Measurements from ENCODE around the gene TENT4B.
A peak's percentile ranks its signal among the peaks of the same experiment; 100 is the strongest.

The TENT4B gene

GRCh38 chr16:50247906-50248608 is 95.0 kb downstream of the TENT4B start:
- peaks cover 7% of the 10 kb centered on the region for H3K79me1 ChIP-seq (ENCODE audit: low read length)

GRCh38 chr16:50248845-50249244 is 95.7 kb downstream of the TENT4B start:
- Histone ChIP-seq H3K14ac (ENCODE audit: low read length) (no peak overlapping the region), H2BK120ac (ENCODE audit: insufficient read depth, low read length, poor library complexity) (no peak overlapping the region), H3K4me3 (ENCODE audit: low read depth, low read length) (no peak overlapping the region), H3K27ac (ENCODE audit: low read depth, low read length) (no peak overlapping the region), H3K36me3 (ENCODE audit: control insufficient read depth in 1 of 2, insufficient read depth in 2 of 2, low read length in 2 of 2) (no peaks in the 10 kb centered on the region), H2BK5ac (ENCODE audit: low read depth, low read length, poor library complexity) (no peak overlapping the region), H3K4me1 (ENCODE audit: control insufficient read depth in 1 of 2, insufficient read depth in 2 of 2, low read length in 2 of 2) (peaks cover 12 to 31% of the 10 kb centered on the region in 2 experiments), H4K8ac (ENCODE audit: low read depth, low read length) (no peak overlapping the region), H3K4me2 (ENCODE audit: low read length) (no peak overlapping the region), H3K79me1 (ENCODE audit: low read length) (peaks cover 9% of the 10 kb centered on the region), H3K18ac (ENCODE audit: low read length) (no peak overlapping the region), H3K79me2 (ENCODE audit: control insufficient read depth, insufficient read depth, low read length, poor library complexity) (peaks cover 5% of the 10 kb centered on the region), H3K9me3 (ENCODE audit: insufficient read depth, low read depth, low read length) (peaks cover 2% of the 10 kb centered on the region), H2BK12ac (ENCODE audit: low read length) (no peak overlapping the region), H4K91ac (ENCODE audit: low read depth, low read length) (no peak overlapping the region), H2AK5ac (ENCODE audit: low read length) (no peak overlapping the region), H4K12ac (ENCODE audit: low read depth, low read length) (no peak overlapping the region), H3K9ac (ENCODE audit: low read length) (no peak overlapping the region), H2AFZ (ENCODE audit: insufficient read depth, low read length, poor library complexity) (no peak overlapping the region), H3K23ac (ENCODE audit: low read length) (no peak overlapping the region), H3K4ac (ENCODE audit: low read depth, low read length) (no peak overlapping the region), H3K27me3 (ENCODE audit: insufficient read depth, low read length) (no peaks in the 10 kb centered on the region)
- WGBS (ENCODE audit: extremely low coverage, insufficient coverage, insufficient read length): no CpG with 5 or more reads among the region's 8 CpGs
- no peak for DNase-seq

More at GRCh38 chr16:50247906-50248608, 95.0 kb downstream of the TENT4B start:
- H3K9ac ChIP-seq (ENCODE audit: low read length): no peak overlapping the region
- H3K4me3 ChIP-seq (ENCODE audit: low read depth, low read length): no peak overlapping the region
- no peak overlapping the region for H2BK12ac ChIP-seq (ENCODE audit: low read length)
- H4K91ac ChIP-seq (ENCODE audit: low read depth, low read length): no peak overlapping the region
- no CpG with 5 or more reads among the region's 13 CpGs for WGBS (ENCODE audit: extremely low coverage, insufficient coverage, insufficient read length)
- H4K8ac ChIP-seq (ENCODE audit: low read depth, low read length): no peak overlapping the region
- H2BK120ac ChIP-seq (ENCODE audit: insufficient read depth, low read length, poor library complexity): no peak overlapping the region
- H3K79me2 ChIP-seq (ENCODE audit: control insufficient read depth, insufficient read depth, low read length, poor library complexity): peaks cover 5% of the 10 kb centered on the region
- H3K23ac ChIP-seq (ENCODE audit: low read length): no peak overlapping the region
- no peak overlapping the region for H3K4ac ChIP-seq (ENCODE audit: low read depth, low read length)
- no peak overlapping the region for H4K12ac ChIP-seq (ENCODE audit: low read depth, low read length)
- peaks cover 10 to 24% of the 10 kb centered on the region in 2 experiments for H3K4me1 ChIP-seq (ENCODE audit: control insufficient read depth in 1 of 2, insufficient read depth in 2 of 2, low read length in 2 of 2)
- no peak overlapping the region for H3K14ac ChIP-seq (ENCODE audit: low read length)
- H2AK5ac ChIP-seq (ENCODE audit: low read length): no peak overlapping the region
- no peak overlapping the region for H3K4me2 ChIP-seq (ENCODE audit: low read length)
- no peak for DNase-seq
- H3K36me3 ChIP-seq (ENCODE audit: control insufficient read depth in 1 of 2, insufficient read depth in 2 of 2, low read length in 2 of 2): no peaks in the 10 kb centered on the region
- H3K27me3 ChIP-seq (ENCODE audit: insufficient read depth, low read length): no peaks in the 10 kb centered on the region
- no peak overlapping the region for H2BK5ac ChIP-seq (ENCODE audit: low read depth, low read length, poor library complexity)
- H3K18ac ChIP-seq (ENCODE audit: low read length): no peak overlapping the region
- H3K27ac ChIP-seq (ENCODE audit: low read depth, low read length): no peak overlapping the region
- peaks cover 2% of the 10 kb centered on the region for H3K9me3 ChIP-seq (ENCODE audit: insufficient read depth, low read depth, low read length)
- no peak overlapping the region for H2AFZ ChIP-seq (ENCODE audit: insufficient read depth, low read length, poor library complexity)

- H4K8ac ChIP-seq (ENCODE audit: low read depth, low read length): no peak overlapping the region
- H3K79me1 ChIP-seq (ENCODE audit: low read length): peaks cover 2% of the 10 kb centered on the region
- no peak overlapping the region for H3K4me3 ChIP-seq (ENCODE audit: low read depth, low read length)
- H4K91ac ChIP-seq (ENCODE audit: low read depth, low read length): no peak overlapping the region
- no peak overlapping the region for H3K9ac ChIP-seq (ENCODE audit: low read length)
- peaks cover 8 to 20% of the 10 kb centered on the region in 2 experiments for H3K4me1 ChIP-seq (ENCODE audit: control insufficient read depth in 1 of 2, insufficient read depth in 2 of 2, low read length in 2 of 2)
- no peak overlapping the region for H3K4ac ChIP-seq (ENCODE audit: low read depth, low read length)
- no peak overlapping the region for H2BK12ac ChIP-seq (ENCODE audit: low read length)
- H3K14ac ChIP-seq (ENCODE audit: low read length): no peak overlapping the region
- no peak overlapping the region for H3K4me2 ChIP-seq (ENCODE audit: low read length)
- H4K12ac ChIP-seq (ENCODE audit: low read depth, low read length): no peak overlapping the region
- no peak overlapping the region for H2AFZ ChIP-seq (ENCODE audit: insufficient read depth, low read length, poor library complexity)
- no peak overlapping the region for H3K27ac ChIP-seq (ENCODE audit: low read depth, low read length)
- no peak overlapping the region for H3K18ac ChIP-seq (ENCODE audit: low read length)
- DNase-seq: no peak
- no peak overlapping the region for H2BK5ac ChIP-seq (ENCODE audit: low read depth, low read length, poor library complexity)
- no peaks in the 10 kb centered on the region for H3K9me3 ChIP-seq (ENCODE audit: insufficient read depth, low read depth, low read length)
- no peaks in the 10 kb centered on the region for H3K36me3 ChIP-seq (ENCODE audit: control insufficient read depth in 1 of 2, insufficient read depth in 2 of 2, low read length in 2 of 2)
- H3K79me2 ChIP-seq (ENCODE audit: control insufficient read depth, insufficient read depth, low read length, poor library complexity): no peaks in the 10 kb centered on the region
- no peak overlapping the region for H2BK120ac ChIP-seq (ENCODE audit: insufficient read depth, low read length, poor library complexity)
- no peaks in the 10 kb centered on the region for H3K27me3 ChIP-seq (ENCODE audit: insufficient read depth, low read length)
- no CpG with 5 or more reads among the region's 15 CpGs for WGBS (ENCODE audit: extremely low coverage, insufficient coverage, insufficient read length)
- H2AK5ac ChIP-seq (ENCODE audit: low read length): no peak overlapping the region
- no peak overlapping the region for H3K23ac ChIP-seq (ENCODE audit: low read length)
These were observed 98.4 kb downstream of the TENT4B start for GRCh38 chr16:50251375-50252081.

- Histone ChIP-seq H3K36me3 (ENCODE audit: control insufficient read depth in 1 of 2, insufficient read depth in 2 of 2, low read length in 2 of 2) (no peaks in the 10 kb centered on the region), H4K91ac (ENCODE audit: low read depth, low read length) (no peak overlapping the region), H2AFZ (ENCODE audit: insufficient read depth, low read length, poor library complexity) (no peak overlapping the region), H3K4ac (ENCODE audit: low read depth, low read length) (no peak overlapping the region), H3K27ac (ENCODE audit: low read depth, low read length) (no peak overlapping the region), H4K8ac (ENCODE audit: low read depth, low read length) (no peak overlapping the region), H3K79me1 (ENCODE audit: low read length) (peaks cover 2% of the 10 kb centered on the region), H3K23ac (ENCODE audit: low read length) (peak overlapping the region; percentile 18), H3K18ac (ENCODE audit: low read length) (no peak overlapping the region), H3K9ac (ENCODE audit: low read length) (no peak overlapping the region), H3K79me2 (ENCODE audit: control insufficient read depth, insufficient read depth, low read length, poor library complexity) (no peaks in the 10 kb centered on the region), H3K27me3 (ENCODE audit: insufficient read depth, low read length) (no peaks in the 10 kb centered on the region), H2BK5ac (ENCODE audit: low read depth, low read length, poor library complexity) (no peak overlapping the region), H2BK120ac (ENCODE audit: insufficient read depth, low read length, poor library complexity) (no peak overlapping the region), H4K12ac (ENCODE audit: low read depth, low read length) (no peak overlapping the region), H3K4me3 (ENCODE audit: low read depth, low read length) (no peak overlapping the region), H3K4me2 (ENCODE audit: low read length) (no peak overlapping the region), H2AK5ac (ENCODE audit: low read length) (no peak overlapping the region), H3K4me1 (ENCODE audit: control insufficient read depth in 1 of 2, insufficient read depth in 2 of 2, low read length in 2 of 2) (peaks cover 5 to 17% of the 10 kb centered on the region in 2 experiments), H3K14ac (ENCODE audit: low read length) (no peak overlapping the region), H2BK12ac (ENCODE audit: low read length) (no peak overlapping the region), H3K9me3 (ENCODE audit: insufficient read depth, low read depth, low read length) (no peaks in the 10 kb centered on the region)
- WGBS (ENCODE audit: extremely low coverage, insufficient coverage, insufficient read length): no CpG with 5 or more reads among the region's 9 CpGs
- no peak for DNase-seq
These were observed 99.0 kb downstream of the TENT4B start for GRCh38 chr16:50252082-50252611.
